ENCODE results near the gene LIFR.

Gene LIFR

DNA sequence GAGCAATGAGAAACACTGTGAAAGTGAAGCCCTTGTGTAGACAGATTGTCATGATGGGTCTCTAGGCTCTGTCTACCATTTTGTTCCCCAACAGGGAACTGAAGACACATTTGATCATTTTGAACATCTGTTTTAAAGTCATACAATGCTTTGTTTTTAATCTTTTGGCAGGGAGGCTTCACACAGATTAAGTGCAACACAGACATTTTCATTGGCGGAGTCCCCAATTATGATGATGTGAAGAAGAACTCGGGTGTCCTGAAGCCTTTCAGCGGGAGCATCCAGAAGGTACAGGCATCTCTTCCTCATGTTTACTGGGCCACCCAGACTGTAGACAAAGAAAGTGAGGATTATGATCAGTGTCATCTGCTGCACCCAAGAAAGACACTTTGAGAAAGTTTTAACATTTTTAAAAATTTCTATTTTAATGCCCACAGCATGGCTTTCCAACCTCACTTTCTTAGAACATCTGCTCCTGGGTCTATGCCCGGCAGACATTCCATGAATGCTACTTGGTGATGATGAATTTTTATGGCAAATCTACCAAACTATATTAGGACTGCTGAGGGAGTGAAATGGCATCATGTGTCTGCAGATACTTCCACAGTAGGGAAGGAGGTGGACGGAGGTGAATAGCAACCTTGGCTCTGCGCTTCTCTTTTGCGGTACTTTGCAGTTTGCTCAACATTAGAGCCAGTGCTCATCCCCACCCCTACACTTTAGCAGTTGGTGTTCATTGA lies 121.3 kb downstream of the LIFR start:
- no peak for DNase-seq

DNA sequence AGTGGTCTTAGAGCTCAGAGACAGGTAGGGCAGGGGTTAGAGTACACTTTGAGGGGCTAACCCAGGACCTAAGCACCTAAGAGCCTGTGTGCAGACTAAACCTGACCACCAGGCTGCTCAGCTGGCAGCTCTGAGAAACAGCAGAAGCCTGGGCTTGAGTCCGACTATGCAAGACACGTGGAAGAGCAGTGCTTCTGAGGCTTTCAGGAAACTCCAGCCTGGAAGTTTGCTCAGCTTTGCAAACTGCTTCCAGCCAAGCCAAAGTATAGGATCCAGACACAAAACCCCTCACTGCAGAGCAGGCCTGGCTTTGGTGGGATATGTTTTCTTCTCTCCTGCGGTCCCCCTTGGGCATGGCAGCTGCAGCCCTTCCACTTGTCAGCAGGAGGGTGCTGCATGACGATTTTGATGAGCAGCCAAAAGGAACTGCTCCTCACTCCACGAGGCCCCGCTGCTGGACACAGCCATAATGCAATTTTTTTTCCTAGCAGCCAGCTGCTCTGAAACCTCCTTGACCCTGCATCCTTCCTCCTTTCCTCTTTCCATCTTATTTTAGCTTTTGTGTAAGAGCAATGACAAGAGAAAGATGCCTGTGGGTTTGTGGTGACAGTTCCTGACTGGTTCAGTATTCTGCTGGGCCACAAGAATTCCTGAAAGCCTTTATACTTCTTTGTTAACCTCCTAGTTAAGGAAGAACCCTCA lies 123.1 kb downstream of the LIFR start:
- DNase-seq: no peak

DNA sequence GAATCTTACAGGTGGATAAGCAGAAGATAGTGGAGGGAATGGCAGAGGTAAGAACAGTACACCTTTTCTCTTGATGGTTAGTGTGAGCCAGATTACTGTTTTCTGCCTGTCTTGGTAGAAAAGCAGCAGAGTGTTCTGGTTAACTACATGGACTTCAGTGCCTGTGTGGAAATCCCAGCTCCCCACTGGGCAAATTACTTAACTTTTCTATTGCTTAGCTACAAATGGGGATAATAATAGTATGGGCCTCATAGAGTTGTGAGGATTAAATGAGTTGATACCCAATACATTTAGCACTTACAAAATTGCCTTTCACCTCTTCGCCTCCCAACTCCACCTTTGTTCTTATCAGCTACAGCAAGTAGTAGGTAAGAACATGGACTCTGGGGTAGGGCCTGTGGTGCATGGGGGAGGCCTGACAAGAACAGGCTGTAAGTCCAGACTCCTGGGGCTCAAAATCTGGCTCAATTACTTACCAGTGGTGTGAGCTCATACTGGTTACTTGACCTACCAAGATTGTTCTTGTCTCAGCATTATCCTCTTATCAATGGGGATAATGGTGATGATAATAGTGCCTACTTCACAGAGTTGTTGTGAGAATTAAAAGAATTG lies 125.1 kb downstream of the LIFR start:
- DNase-seq: no peak

DNA sequence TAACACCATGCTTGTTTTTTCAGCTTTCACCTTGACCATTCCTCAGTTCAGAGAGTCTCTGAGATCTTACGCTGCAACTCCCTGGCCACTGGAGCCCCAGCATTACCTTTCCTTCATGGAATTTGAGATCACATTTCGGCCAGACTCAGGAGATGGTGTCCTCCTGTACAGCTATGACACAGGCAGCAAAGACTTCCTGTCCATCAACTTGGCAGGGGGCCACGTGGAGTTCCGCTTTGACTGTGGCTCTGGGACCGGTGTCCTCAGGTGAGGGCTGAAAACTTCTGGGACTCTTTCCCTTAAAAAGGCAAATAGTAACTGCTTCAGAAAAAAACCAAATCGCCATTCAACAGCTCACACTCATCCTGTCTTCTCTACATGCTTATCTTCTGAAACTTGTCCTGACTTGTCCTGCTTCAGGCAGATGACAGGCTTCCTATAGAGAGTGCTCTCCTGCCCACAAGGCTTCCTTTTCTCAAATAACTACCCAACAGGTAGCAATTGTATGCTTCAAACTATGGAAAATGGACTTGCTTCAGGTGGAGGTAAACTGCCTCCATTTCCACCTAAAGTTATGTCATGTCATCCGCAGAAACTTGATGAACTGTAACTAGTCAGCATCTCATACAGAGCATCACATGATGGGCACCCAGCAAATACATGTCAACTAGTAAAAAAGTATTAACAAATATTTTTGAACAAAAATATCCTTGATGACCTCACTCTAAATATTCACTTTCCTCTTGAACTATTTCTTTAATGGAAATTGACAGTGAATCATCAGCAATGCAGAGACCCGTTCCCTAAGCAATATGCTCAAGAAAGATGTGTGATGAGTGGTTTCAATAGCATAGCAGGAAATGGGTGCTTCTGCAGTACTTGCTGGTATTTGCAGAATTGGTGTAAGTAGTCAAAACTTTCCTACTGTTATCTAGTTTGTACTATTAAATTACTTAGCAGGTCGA lies 129.2 kb downstream of the LIFR start:
- DNase-seq: no peak

DNA sequence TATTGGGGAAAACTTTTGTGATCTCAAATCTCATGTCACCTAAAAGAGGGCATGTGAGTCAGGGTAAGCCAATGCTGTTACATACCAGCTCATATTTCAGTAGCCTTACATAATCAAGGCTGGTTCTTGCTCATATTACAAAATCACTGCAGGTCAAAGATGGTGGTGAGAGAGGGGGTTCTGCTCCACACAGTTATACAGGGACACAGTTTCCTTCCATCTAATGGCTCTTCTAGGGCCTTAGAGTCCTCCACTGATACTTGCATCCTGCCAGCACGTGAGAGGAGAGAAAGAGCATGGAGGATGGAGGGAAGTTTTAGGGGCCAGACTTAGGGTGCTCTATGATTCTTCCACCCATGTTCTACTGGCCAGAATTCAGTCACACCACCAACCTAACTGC lies 130.0 kb downstream of the LIFR start:
- no peak for DNase-seq
